Adipocyte (in vitro differentiated cells): ENCODE results near the gene FAM83G.
"Not testable (repeated sequence)": the region's sequence is repeated elsewhere in the genome, so short reads cannot be mapped to it uniquely, and the experiment has no call there.

Experiments used
- DNase-seq: peaks from one replicate; pipeline ENCODE4 v3.0.0-alpha.2; 2015; ENCODE audit warnings: low read depth
- H3K27me3 ChIP-seq: replicated peaks from 2 replicates; pipeline ENCODE4 v1.7.0; 2013; ENCODE audit warnings: mild to moderate bottlenecking, low read length, moderate library complexity; ENCODE audit not compliant: control insufficient read depth, insufficient read depth
- H3K36me3 ChIP-seq: 2 replicates; pipeline ENCODE4 v1.7.0; 2013; ENCODE audit warnings: low read length, mild to moderate bottlenecking, moderate library complexity; ENCODE audit not compliant: control insufficient read depth, insufficient read depth, severe bottlenecking
- H3K4me1 ChIP-seq: 2 replicates; pipeline ENCODE4 v1.7.0; 2013; ENCODE audit warnings: mild to moderate bottlenecking, low read length, moderate library complexity; ENCODE audit not compliant: control insufficient read depth, insufficient read depth
- H3K4me3 ChIP-seq: 2 replicates; pipeline ENCODE4 v1.7.0; 2013; ENCODE audit warnings: mild to moderate bottlenecking, low read length, moderate library complexity
- H3K9ac ChIP-seq: 2 replicates; pipeline ENCODE4 v1.7.0; 2013; ENCODE audit warnings: mild to moderate bottlenecking, low read length, moderate library complexity
- H3K9me3 ChIP-seq: 2 replicates; pipeline ENCODE4 v1.7.0; 2013; ENCODE audit warnings: mild to moderate bottlenecking, low read length, moderate library complexity; ENCODE audit not compliant: control insufficient read depth

FAM83G gene

DNA sequence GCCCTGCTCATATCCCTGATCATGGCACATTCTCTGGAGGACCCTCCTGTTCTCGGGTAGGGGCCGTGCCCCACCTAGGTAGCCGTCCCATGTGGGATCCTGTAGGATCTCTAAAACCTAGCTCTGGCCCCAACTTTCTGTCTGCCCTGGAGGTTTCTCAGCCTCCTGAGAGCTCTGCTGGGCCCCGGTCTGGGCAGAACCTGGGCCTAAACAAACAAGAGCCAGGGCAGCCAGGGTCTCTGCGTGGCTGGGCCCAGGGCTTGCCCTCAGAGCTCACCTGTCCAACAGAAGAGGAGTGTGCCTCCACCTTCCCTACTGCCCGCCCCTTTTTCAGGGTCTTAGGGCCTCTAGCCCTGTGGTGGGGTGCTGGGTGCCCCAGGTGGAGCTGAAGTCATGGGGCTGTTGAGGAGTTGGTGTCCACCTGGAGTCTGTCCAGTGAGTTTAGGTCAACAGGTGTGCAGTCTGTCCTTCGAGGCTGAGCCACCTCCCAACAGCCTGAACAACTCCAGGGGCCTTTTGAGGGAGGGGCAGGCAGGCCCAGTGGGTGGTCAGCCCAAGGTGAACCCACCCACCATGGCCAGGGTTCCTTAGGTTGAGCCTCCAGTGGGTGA is 16.6 kb upstream of the FAM83G start:
- H3K9me3 ChIP-seq, H3K4me3 ChIP-seq, H3K36me3 ChIP-seq, DNase-seq, H3K9ac ChIP-seq, H3K4me1 ChIP-seq: not testable (repeated sequence)
- peaks cover 16% of the 10 kb centered on the region for H3K27me3 ChIP-seq

- Histone ChIP-seq H3K9me3 (no peaks in the 10 kb centered on the region), H3K36me3 (no peaks in the 10 kb centered on the region), H3K9ac (no peak overlapping the region)
Observed at GRCh38 chr17:19020016-19020415, 15.5 kb upstream of the FAM83G start.

DNA sequence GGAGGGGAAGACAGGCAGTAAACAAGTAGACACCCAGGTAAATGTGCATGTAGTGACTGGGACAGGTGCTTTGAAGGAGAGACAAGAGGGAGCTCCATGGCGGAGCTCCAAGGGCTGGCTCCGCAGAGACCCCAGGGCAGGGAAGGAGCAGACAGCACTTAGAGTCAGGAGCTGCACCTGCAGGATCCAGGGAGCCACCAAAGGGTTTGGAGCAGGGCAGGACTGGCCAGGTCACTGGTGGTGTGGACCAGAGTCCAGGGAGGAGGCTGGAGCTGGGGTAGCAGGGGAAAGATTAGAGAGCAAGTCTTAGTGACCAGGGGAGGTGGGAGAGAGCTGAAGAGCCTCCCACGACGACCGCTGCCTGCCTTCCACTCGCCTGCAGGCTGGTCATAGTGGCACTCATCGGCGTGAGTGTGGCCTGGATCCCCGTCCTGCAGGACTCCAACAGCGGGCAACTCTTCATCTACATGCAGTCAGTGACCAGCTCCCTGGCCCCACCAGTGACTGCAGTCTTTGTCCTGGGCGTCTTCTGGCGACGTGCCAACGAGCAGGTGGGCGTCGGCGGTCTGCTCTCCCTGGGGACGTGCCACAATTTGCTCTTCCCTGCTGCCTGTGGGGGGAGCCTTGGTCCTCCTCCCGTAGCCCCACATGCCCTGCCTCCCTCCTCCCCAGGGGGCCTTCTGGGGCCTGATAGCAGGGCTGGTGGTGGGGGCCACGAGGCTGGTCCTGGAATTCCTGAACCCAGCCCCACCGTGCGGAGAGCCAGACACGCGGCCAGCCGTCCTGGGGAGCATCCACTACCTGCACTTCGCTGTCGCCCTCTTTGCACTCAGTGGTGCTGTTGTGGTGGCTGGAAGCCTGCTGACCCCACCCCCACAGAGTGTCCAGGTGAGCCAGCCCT is 14.7 kb upstream of the FAM83G start:
- H3K4me3 ChIP-seq: no peak overlapping the region
- H3K4me1 ChIP-seq: no peaks in the 10 kb centered on the region
- H3K9ac ChIP-seq: no peak overlapping the region
- H3K36me3 ChIP-seq: no peaks in the 10 kb centered on the region
- peaks cover 16% of the 10 kb centered on the region for H3K27me3 ChIP-seq
- no peaks in the 10 kb centered on the region for H3K9me3 ChIP-seq
- no peak for DNase-seq

More at GRCh38 chr17:19020016-19020415, 15.5 kb upstream of the FAM83G start:
- no peak for DNase-seq
- Histone ChIP-seq H3K4me1 (peaks cover 4% of the 10 kb centered on the region), H3K4me3 (no peak overlapping the region), H3K27me3 (peaks cover 16% of the 10 kb centered on the region)

- no peak overlapping the region for H3K4me3 ChIP-seq
- peaks cover 16% of the 10 kb centered on the region for H3K27me3 ChIP-seq
- no peak overlapping the region for H3K9ac ChIP-seq
- no peaks in the 10 kb centered on the region for H3K9me3 ChIP-seq
- no peaks in the 10 kb centered on the region for H3K36me3 ChIP-seq
- no peak for DNase-seq
- no peaks in the 10 kb centered on the region for H3K4me1 ChIP-seq
Observed at GRCh38 chr17:19018600-19018950, 14.0 kb upstream of the FAM83G start.

- Histone ChIP-seq H3K4me3 (no peak overlapping the region), H3K4me1 (no peaks in the 10 kb centered on the region), H3K9me3 (no peaks in the 10 kb centered on the region), H3K9ac (no peak overlapping the region), H3K27me3 (peaks cover 16% of the 10 kb centered on the region), H3K36me3 (no peaks in the 10 kb centered on the region)
- DNase-seq: no peak
Observed at GRCh38 chr17:19017804-19018599, 13.4 kb upstream of the FAM83G start.

DNA sequence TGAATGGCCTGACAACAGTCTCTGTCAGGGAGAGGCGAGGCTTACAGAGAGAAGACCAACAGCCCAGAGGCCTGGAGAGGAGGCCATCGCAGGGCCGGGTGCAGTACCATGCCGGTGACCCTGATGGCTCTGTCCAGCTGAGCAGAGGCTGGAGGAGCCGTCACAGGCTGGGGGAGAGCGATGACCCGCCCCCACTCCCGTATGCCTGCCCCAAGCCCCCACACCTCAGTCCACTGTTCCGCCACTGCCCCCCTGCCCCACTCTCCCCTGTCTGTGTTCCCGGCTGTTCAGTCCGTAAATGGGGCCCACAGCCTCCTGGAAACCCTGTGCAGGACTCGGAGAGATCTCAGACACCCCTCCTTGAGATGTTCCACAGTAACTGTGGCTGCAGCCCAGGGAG is 12.8 kb upstream of the FAM83G start:
- no peak overlapping the region for H3K9ac ChIP-seq
- no peaks in the 10 kb centered on the region for H3K4me1 ChIP-seq
- H3K27me3 ChIP-seq: peaks cover 16% of the 10 kb centered on the region
- H3K36me3 ChIP-seq: no peaks in the 10 kb centered on the region
- DNase-seq: no peak
- H3K9me3 ChIP-seq: no peaks in the 10 kb centered on the region
- H3K4me3 ChIP-seq: no peak overlapping the region

DNA sequence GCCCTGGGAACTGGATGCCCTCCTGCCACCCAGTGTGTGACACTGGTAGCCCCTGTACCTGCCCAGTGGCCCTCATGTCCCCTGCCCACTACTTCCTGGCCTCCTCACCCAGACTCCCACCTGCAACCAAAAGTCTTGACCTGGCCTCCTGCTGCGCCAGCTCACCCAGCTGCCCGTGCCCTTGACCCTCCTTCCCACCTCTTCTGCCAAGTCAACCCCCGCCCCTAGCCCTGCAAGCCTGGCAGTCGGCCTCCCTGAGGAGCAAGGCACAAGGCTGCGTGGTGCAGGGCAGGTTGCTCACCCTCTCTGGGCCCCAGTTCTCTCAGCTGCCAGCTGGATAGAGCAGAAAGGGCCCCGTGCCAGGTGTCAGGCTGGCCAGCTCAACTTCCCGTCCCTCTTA is 12.3 kb upstream of the FAM83G start:
- no peak overlapping the region for H3K4me3 ChIP-seq
- no peaks in the 10 kb centered on the region for H3K36me3 ChIP-seq
- H3K4me1 ChIP-seq: no peaks in the 10 kb centered on the region
- no peak overlapping the region for H3K9ac ChIP-seq
- DNase-seq: no peak
- peaks cover 16% of the 10 kb centered on the region for H3K27me3 ChIP-seq
- H3K9me3 ChIP-seq: no peaks in the 10 kb centered on the region

DNA sequence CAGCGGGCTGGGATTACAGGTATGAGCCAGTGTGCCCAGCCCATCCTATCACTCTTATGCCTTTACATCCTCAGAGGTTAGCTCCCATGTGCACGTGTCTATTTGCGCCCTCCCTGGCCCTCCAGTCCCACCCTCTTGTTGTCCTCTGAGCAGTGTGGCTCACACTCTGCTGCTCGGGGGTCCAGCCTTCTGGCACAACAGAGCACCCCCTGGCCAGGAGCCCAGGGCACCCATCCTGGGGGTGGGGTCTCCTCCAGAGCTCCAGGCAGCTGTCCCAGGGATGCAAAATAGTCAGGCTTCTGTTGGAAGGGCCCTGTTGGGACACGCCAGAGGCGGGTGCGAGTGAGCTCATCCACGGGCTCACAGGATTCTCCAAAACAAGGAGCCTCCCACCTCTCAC is 11.7 kb upstream of the FAM83G start:
- no peaks in the 10 kb centered on the region for H3K4me1 ChIP-seq
- no peak overlapping the region for H3K9ac ChIP-seq
- H3K4me3 ChIP-seq: no peak overlapping the region
- no peaks in the 10 kb centered on the region for H3K9me3 ChIP-seq
- DNase-seq: no peak
- no peaks in the 10 kb centered on the region for H3K36me3 ChIP-seq
- peaks cover 16% of the 10 kb centered on the region for H3K27me3 ChIP-seq

GRCh38 chr17:19015428-19015827 is 10.9 kb upstream of the FAM83G start:
- H3K9ac ChIP-seq: no peak overlapping the region
- H3K36me3 ChIP-seq: no peaks in the 10 kb centered on the region
- no peaks in the 10 kb centered on the region for H3K9me3 ChIP-seq
- no peak for DNase-seq
- H3K27me3 ChIP-seq: peaks cover 16% of the 10 kb centered on the region
- H3K4me1 ChIP-seq: no peaks in the 10 kb centered on the region
- no peak overlapping the region for H3K4me3 ChIP-seq

DNA sequence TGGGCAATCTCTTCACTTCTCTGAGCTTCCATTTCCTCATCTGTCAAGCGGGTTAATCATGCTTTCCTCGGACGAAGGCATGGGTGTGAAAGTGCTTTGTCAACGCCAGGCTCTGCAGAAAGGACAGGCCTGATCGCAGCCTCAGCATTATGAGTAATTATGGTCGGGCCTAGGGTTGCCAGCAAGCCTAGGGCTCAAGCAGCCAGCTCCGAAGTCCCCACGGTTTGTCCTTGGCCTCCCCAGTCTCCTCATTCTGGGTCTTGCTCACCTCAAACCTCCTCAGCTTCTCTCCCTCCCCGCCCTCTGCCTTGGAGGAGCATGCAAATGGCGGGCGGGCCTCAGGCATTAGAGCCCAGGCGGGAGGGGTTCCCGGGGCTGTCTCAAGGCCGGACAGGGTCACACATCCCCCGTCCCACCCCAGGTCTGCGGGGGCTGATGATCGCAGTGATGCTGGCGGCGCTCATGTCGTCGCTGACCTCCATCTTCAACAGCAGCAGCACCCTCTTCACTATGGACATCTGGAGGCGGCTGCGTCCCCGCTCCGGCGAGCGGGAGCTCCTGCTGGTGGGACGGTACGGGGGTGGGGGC is 10.2 kb upstream of the FAM83G start:
- H3K4me1 ChIP-seq: no peaks in the 10 kb centered on the region

More for the DNA sequence above, 10.2 kb upstream of the FAM83G start:
- no peaks in the 10 kb centered on the region for H3K9me3 ChIP-seq
- no peak overlapping the region for H3K4me3 ChIP-seq
- H3K9ac ChIP-seq: no peak overlapping the region
- no peaks in the 10 kb centered on the region for H3K36me3 ChIP-seq
- peaks cover 16% of the 10 kb centered on the region for H3K27me3 ChIP-seq
- no peak for DNase-seq
